Activated CD8-positive, alpha-beta memory T cell treated with anti-CD3 and anti-CD28 coated beads for 48 hours (primary cell): ENCODE data around the gene RBFOX2.

Source experiments
- DNase-seq, 3 experiments: peaks; one replicate each; pipeline ENCODE4 v3.0.0-alpha.2; 2020; ENCODE audit warnings: low read depth in 2 of 3, low spot score in 2 of 3

The RBFOX2 gene

DNA sequence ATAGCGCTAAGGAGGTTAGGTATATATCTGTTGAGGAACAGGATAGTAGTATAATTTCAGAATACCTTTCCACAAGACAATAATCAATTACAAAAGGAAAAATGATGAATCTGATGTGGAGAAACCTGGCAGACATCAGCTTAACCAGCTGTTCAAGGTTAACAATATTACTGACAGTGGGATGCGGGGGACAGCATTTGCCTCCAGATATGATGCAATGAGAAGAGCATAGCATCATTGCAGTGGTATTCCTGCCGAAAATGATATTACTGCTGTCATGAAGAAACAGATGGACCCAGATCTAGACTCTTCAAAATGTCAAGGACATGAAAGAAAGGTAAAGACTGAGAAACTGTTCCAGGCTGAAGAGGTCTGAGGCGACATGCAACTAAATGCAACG is 49.7 kb downstream of the RBFOX2 start:
- no peak for DNase-seq

DNA sequence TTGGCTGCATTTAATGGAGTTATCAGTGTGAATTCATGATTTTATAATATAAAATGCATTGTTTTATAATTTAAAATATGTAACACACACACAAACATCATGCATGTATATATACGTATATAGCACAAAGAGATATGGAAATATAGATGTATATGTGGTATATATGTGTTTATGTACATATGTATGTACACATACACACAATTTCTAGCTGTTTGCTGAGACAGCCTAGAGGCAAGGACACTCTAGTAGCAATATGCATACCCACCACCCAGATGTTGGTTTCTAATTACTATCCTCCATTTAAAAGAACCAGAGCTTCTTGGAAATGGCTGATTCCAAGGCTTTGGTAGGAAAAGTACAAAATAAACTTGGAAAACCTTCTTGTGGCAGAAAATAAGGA is 50.4 kb downstream of the RBFOX2 start:
- no peak for DNase-seq

DNA sequence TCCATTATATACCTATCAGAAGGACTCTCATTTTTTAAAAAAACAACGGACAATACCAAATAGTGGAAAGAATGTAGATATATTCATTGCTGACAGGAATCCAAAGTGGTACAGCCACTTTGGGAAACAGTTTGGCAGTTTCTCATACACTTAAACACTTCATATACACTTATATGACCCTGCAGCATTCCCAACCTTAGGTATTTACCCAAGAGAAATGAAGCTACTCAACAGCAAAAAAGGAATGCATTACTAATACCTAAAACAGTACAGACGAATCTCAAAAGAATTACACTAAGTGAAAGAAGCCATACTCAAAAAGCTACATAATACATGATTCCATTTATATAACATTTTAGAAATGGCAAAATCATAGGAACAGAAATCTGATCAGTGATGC is 51.5 kb downstream of the RBFOX2 start:
- no peak for DNase-seq

DNA sequence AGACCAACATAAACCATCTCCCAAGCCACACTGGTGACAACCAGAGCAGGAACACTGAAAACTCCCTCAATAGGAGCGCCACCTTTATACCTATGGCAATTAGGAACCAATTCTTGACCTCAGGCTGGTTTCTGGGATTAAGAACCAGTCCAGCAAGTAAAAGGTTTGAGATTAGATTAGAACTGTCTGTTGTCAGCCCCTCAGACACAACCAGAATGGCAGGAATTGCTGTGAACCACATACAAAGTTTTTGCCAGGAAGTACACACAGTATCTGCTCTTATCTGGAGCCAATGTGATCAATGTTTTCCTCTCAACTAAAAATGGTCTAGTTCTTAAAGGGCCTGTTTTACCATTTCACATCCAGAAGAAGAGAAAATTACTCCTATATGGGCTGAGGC is 55.2 kb downstream of the RBFOX2 start:
- DNase-seq: no peak

DNA sequence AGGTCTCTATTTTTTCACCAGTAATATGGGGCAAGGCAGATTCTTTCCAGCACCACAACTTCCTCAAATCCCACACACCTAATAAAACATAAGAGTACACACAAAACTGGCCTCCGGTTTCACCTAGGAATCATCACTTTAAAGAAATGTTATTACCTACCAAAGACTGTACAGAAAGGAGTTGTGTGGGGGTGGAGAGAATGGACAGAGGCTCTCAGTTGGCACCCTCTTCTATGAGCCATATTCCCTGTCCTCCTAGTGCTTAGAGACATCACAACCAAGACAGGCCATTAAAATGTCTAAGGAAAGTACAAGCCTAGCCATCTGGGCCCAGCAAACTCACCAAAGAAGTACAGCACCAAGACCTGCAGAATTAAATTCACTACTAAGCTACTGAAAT is 56.1 kb downstream of the RBFOX2 start:
- no peak for DNase-seq

DNA sequence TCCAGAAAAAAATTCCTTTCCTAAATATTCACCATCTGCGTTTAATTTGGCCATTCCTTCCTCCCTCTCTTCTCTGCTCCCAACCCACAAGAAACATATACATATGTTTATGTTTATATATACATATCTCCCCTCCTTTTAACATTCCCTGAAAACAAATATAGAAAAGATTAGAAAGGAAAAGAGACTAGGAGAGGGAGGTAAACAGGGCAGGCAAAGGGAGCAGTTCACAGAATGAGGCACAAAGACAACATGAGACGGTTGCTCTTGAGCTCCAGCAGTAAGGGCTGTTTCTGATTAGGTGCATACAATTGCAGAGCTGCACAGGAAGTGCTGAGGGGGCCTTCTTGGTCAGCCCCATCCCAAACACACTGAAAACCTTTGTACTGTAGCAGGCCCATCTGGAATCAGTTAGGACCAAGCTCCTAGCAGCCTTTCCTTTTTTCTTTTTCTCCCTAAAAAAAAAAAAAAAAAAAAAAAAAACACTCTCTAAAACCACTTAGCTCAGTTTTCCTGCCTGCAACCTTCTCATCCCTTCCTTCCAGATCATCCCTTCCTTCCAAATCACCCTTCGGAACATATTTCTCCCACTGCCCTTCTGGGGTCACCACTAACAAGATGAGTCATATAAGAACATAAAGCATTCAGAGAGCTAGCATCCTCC is 57.0 kb downstream of the RBFOX2 start:
- DNase-seq: no peak

DNA sequence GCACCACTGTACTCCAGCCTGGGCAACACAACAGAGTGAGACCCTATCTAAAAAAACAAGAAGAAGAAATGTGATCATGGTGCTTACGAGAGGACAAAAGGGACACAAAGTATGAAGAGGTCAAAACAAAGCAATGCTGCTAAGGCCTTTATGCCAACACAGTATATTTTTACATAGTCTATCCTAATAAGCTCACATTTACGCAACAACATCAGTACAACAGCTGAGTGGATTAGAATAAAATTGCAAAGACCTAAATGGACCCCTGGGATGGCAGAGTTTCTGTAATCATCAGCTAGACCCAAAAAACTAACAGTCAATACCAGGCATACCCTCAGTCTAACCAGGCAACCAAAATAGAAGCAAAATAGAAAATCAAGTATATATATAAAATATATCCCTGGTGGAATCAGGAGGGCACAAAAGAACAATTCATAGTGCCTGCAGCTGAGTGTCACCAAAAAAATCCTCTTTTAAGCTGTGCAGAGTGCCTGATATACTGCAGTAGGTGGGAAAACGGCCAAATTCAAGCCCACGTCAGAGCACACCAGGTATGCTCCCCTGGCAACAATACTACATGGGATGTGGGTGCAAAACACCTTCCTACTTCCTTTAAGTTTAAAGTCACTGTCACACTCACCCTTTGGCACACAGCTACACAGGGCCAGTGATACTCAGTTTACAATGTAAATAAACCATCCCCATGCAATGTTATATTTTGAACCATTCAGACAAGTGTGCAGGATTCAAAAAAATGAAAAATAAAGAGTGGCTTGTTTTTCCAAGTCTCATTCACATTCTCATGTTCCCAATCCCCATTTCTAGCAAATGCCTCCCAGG is 57.8 kb downstream of the RBFOX2 start:
- no peak for DNase-seq

DNA sequence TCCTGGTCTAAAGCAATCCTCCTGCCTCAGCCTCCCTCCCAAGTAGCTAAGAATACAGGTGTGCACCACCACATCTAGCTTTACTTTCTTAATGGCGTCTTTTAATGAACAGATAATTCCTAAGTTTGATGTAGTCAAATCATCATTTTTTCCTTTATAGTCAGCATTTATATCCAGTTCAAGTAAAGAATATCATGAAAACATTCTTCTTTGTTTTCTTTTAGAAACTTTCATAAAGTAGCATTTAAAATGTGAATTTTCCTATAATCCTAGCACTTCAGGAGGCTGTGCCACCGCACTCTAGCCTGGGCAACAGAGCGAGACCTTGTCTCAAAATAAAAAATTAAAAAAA is 61.6 kb downstream of the RBFOX2 start:
- DNase-seq: no peak

DNA sequence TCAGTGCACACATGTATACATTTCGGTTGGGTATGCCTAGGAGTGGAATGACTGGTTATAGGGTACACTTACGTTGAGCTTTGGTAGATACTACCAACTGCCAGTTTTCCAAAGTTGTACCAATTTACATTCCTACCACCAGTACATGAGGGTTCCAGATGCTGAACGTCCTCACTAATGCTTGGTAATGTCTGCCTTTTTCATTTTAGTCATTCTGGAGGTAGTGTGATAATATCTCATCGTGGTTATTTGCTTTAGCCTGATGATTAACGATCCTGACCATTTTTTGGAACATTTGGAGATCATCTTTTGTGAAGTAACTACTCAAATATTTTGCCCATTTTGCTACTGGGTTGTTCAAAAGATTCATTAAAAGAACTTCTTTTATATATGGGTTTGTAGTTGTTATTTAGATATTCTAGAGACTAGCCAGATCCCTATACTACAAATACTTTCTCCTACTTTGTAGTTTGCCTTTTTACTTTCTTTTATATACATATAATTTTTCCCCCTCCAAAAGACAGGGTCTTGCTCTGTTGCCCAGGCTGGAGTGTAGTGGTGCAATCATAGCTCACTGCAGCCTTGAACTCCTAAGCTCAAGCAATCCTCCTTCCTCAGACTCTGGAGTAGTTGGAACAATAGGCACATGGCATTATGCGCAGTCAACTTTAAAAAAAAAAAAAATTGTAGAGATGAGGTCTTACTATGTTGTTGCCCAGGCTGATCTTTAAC is 62.1 kb downstream of the RBFOX2 start:
- DNase-seq: no peak

DNA sequence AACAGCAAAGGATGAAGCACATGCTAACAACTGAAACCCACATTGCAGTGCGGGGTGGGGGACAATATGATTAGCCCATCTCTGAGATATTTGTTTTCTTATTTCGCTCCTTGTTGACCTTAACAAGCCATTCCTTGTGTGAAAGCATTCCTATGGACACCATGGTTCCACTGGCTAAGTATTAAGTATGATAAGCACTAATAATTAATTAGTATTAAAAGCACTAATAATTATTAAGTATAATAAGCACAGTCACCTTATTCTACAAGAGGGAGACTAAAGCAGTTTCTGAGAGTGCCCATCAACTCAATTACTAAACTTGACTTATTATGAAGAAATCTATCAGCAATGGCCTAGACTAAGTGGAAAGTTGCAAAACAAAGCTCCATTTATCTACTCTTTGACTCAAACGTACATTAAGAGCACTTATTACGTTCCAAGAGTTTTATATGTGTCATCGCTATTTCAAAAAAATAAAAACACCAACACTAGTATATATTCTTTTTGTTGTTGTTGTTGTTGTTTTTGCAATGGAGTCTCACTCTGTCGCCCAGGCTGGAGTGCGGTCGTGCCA is 65.3 kb downstream of the RBFOX2 start:
- no peak for DNase-seq

DNA sequence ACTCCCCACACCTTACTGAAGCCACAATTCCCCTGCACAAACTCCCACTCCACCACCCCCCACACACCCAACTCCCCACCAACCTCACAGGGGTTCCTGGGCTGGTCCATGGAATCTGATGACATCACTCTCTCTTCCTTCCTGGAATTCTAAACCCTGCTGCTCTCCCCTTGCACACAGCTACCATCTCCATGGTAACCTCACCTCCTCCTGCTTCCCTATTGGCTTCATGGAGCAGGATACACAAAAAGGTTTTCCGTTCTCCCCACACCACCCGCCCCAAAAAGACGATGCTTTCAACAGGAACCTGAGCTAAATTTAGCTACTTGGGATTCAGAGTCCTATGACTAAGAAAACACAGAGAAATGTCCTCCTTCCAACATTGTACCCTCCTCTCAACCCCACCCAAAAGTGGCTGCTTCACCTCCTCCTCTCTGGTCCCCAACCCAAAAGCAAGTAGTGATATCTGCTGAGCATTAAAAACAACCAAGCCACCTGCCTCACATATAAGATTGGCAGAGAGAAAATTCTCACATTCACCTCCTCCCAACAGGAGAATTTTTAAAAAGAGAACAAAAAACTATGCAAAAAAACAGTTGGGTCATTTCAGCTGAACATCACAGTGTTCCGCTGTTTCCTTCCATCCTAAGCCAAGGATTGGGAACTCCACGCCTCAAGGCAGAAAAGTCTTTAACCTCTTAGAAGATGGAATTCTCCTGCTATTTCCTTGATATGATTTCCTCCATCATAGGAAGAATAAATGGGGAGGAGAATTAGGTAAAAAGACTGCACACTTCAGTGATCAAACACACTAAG is 66.9 kb downstream of the RBFOX2 start:
- no peak for DNase-seq

DNA sequence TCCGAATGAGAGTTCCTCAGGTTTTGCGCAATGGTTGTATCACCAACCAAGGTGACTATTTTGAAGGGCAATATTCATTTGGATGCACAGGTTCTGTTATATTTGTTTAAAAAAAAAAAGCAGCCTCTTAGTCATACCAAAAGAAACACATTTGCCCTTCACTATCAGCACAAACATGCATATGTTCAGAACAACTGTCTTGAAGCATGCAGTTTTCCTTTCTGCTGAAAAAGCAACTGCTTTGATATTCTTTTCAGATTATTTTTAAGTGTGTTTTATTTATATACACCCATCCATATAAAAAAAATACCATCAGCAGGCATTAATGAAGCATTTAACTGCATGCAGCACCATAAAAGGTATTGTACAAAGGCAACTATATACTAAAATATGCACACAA is 67.8 kb downstream of the RBFOX2 start:
- no peak for DNase-seq

DNA sequence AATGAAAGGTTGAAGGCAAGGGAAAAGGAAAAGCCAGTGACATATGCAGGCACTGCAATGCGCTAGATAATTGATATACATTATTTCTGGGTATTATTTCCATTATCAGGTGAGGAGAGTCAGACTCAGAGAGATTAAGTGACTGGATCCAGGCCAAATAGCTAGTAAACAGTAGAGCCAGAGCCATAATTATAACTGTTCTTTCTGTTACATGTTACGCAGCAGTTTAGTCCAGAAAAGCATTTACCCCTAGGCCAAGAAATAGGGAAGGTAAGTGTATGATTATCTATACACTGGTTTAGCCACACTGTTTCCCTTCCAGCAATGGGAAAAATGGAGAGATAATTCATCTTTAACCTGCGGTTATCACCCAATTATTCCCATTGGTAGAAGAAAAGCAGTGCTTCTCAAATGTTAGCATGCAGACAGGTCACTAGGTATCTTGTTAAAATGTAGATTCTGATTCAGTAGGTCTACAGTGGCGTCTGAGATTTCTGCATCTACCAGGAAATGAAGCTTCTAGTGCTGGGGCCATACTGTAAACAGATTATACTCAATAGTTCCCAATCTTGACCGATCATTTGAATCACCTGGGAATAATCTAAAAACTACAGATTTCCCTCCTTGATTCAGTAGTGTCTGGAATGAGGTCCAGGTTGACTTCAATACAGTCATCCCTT is 69.4 kb downstream of the RBFOX2 start:
- no peak for DNase-seq

DNA sequence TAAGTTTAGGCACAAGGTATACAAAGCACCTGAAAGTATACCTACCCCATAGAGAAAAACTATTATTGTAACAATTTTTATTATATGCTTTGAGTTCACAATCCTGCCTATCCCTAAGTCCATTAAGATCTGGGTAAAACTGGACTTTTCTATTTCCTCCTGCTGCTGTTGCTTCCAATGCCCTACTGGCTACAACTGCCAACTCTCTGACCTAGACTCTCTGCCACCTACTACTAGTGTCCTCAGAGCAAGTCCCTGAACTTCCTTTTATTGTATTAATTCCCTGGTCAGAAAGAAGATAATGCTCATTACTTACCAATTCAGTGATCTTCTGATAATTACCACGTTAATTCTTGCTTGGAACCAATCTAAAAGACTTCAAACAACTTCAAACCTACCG is 70.3 kb downstream of the RBFOX2 start:
- DNase-seq: no peak

DNA sequence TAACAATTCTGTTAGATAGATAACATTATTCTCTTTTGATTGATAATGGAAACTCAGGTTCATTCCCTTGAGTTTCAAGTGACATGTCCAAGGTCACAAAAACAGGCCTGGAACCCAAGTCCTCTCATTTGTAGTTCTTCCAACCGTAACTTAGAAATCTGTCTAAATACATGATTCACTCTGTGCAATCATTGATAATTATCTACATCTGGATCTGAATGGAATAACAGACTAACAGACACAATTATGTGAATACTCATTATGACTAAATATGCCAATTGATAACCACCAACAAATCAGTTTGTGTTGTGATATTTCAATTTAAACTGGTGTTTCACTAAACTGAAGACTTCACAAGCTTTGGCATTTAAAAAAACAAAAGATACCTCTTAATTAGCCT is 71.0 kb downstream of the RBFOX2 start:
- DNase-seq: no peak

DNA sequence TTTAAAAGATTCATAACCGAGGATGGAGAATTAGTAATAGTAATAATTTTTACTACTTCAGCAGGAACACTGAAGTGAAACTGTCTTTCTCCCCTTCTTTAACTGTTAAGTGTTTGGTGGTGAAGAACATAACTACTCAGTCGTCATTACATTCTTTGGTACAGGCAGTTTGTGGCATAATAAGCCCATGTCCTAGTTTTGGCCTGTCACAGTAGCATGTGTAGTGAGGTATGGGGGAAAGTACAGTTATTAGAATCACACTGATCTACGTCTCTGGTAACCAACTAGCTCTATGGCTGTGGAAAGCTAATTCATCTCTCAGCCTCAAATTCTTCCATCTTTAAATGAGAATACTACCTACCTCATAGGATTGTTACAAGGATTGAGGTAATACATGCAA is 71.8 kb downstream of the RBFOX2 start:
- DNase-seq: no peak

DNA sequence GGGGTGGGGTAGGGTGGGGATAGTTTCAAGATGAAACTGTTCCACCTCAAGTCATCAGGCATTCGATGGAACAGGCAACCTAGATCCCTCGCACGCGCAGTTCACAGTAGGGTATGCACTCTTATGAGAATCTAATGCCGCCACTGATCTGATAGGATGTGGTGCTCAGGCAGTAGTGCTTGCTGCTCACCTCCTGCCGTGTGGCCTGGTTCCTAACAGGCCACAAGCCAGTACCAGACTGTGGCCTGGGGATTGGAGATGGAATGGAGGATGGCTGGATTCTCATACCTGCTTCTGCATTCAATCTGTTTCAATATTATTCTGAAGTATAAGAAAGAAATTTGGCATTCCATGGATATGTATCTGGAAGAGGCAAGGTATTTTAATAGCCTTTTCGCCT is 73.1 kb downstream of the RBFOX2 start:
- no peak for DNase-seq

DNA sequence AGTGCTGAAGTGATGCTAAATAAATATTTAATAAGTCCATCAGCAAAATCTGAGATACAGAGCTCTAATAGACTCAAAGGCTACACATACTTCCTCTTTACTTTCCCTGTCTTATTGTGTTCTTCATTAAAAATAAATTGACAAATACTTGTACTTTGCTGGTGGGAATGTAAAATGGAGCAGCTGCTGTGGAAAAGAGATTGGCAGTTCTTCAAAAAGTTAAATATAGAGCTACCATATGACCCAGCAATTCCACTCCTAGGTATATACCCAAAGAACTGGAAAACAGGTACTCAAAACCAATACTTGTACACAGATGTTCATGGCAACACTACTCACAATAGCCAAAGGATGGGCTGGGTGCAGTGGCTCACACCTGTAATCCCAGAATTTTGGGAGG is 76.0 kb downstream of the RBFOX2 start:
- DNase-seq: no peak

DNA sequence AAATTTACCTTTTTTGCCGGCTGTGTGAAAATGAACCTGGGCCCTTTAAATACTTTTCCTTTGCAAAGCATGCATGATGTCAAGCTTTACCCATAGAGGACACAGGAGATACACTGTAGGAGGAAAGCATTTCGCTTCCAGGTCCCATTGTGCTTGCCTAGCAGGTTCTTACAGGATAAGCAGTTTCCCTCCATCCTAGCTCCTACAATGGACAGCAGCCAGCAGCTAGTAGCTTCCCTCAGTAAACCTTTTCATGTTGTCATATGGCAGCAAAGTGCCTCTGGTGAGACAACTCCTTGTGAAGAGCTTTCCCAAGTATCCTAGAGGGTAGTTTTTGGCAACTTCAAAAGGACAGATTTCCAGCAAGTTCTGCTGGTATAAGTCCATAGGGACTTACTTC is 78.4 kb downstream of the RBFOX2 start:
- DNase-seq: no peak

DNA sequence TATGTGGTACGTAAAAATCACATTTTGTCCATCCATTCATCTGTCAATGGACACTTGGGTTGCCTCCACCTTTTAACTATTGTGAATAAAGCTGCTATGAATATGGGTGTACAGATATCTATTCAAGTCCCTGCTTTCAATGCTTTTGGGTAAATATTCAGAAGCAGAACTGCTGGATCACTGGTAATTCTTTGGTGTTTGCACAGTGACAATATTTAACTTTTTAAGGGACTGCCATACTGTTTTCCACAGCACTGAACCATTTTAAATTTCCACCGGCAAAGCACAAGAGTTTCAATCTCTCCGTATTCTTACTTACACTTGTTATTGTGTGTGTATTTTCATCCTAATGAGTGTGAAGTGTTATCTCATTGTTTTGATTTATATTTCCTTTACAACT is 79.4 kb downstream of the RBFOX2 start:
- no peak for DNase-seq
